Measurements from ENCODE around the gene RNF180.

- TF ChIP-seq CTCF (IDR thresholded peaks at IDR 0.05) = no peak
- TF ChIP-seq REST (IDR thresholded peaks at IDR 0.05; ENCODE audit: insufficient read depth in 1 of 2, low read depth in 2 of 2, low read length in 1 of 2) = no peak
- TF ChIP-seq SIN3A (IDR thresholded peaks at IDR 0.05; ENCODE audit: borderline replicate concordance, insufficient read depth, low read depth, low read length) = no peak
Measured at GRCh38 chr5:64140018-64140417, 25.6 kb upstream of the RNF180 start.

Data from Panc1 (cell line).